Inflammatory macrophage treated with lipopolysaccharide for 1 hour (primary cell): Measurements from ENCODE around the gene TRPV2.
"Not testable (repeated sequence)": the region's sequence is repeated elsewhere in the genome, so short reads cannot be mapped to it uniquely, and the experiment has no call there.

Experiments
- DNase-seq, 2 donors: peaks; one replicate each; pipeline ENCODE4 v3.0.0-alpha.2; 2020 to 2022

TRPV2 gene

GRCh38 chr17:16438557-16439302 is 23.4 kb downstream of the TRPV2 start:
- peak; percentile 97 to 99 for DNase-seq

DNA sequence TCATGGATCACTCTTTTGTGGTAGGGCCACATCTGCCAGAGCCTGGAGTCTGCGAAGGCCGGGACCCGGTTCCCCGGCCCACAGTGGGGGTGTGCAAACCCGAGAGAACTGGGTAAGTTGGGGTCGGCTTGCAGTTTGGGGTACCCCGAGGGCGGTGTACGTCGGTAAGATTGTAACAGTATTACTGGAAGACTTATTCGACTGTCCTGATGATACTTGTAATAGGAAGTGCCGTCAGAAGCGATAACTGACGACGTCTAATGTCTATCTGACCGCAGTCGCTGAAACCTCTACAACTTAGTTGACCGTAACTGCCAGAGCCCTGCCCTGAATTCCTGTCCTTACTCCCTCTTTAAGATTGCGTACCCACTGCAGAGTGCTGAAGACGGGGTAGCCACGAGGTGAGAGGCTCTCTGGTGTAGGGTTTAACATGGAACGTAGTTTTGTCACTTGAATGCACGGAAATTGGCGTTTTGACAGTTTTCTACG is 24.0 kb downstream of the TRPV2 start:
- DNase-seq: peak in 1 of 2 donors; percentile 20

DNA sequence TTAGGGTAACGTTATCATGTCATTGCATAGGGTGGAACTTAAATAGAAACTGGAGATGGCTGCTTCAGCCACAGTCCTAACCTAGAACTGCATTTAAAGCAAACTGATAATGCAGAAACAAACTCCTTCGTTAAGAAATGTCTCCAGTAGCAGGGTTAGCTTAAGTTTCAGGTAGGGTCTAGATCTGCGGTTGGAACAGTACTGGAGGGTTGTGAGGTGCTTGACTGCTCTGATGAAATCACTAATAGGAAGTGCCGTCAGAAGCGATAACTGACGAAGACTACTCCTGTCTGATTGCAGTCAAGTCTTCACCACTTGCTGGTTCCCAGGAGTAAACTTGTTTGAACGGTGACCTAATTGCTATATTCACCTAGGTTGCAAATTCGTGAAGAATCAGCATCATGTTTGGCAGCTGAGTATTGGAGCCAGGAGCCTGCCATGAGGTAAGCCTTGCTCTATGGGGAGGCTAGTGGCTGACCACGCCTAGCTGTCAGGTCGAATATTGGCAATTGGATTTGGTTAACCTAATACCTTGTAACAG is 24.5 kb downstream of the TRPV2 start:
- peak in 1 of 2 donors; percentile 5 for DNase-seq

DNA sequence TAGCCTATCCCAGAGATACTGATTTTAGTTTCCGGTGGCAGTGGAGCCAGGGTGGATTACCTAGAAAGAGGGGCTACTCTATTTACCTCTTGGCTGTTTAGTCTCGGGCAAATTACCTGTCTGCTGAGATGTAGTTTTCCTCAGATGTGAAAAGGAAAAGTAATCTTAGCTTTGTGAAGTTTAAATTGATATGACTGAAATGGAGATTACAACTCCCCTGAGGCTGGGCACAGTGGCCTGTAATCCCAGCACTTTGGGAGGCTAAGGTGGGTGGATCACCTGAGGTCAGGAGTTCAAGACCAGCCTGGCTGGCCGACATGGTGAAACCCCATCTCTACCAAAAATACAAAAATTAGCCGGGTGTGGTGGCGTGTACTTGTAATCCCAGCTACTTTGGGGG is 25.0 kb downstream of the TRPV2 start:
- not testable (repeated sequence) for DNase-seq

DNA sequence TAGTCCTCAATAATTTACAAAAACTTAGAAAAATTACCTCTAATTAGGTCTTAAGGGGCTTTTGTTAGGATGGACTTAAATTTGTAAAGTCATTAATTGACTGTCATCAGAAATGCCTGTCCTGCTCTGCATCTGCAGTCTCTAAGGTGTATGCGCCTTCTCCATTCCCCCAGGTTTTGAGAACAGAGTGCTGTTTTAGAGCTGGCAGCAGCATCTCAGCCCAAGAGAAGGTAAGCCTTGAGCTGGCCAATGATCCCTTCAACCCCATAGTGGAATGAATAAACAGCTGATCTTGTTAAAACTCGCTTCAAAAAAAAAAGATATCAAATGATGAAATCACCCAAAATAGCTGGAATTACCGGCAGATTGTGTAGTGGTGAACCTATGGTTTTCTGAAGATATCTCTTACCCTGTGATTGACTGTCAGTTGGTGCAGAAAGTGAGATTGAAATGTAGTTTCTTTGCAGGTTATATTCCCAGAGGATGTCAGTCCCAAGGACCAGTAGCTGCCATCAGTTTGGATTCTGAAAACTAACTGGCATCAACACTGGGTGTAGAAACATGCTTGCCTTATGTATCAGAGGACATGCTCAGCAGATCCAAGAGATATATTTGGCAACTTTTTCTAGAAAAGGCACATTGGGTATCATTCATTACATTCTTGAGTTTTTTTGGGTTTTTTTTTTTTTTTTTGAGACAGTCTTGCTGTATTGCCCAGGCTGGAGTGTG is 25.7 kb downstream of the TRPV2 start:
- no peak for DNase-seq

DNA sequence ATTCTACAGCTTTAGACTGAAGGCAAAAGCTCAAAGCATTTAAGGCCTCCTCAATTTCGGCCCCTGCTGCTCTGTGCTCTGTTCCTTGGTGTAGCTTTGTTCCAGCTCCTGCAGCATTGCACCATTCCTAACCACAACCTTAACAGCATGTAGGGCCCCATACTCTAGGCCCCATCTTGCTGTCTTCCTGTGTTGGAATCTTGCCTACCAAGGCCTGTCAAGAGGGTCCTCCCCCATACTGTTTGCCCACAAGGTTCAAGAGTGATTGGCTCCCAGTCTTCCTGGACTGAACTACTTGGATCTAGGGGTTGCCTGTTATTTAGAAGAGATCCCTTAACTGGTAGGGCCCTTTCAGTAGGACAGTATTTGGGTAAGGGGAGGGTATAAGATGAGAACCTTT is 26.8 kb downstream of the TRPV2 start:
- no peak for DNase-seq

DNA sequence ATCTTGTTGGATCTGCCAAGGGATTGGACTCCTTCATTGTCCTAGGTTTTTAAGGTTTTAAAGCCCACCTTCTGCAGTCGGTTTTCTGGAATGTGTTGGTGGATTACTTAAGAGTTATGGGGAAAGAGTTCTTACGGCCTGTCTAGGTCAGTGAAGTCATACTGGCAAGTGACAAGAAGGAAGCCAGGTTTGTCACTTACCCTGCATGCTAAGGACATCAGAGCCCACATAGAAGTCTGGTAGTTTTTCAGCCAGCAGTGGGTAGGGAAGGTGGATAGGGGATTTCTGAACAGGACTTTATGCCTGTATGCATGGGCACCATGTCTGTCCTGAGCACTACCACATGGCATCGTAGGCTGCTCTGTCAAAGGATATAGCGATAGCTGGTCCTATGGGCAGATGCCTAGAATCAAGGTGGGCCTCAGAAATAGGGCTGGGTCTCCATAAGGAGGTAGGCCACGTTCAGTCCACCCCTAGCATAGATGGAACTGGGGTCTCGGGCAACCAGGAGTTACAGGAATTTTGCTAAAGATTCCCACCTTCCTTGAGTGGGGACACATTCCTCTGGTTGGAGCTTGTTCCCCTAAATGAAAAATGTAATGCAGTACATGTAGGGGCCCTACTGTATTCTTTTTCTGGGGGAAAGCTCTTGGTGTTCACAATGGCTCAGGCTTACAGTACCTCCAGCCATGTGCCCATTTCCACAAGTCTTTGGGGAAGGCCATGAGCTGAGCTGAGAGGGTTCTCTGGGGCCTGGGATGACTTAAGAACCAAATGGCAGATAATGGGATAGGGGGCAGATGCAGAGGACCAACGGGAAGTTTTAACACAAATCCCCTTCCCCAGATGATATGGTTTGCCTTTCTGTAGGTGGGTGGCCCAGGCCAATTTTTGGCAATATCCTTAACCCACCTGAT is 27.5 kb downstream of the TRPV2 start:
- DNase-seq: peak in 1 of 2 donors; percentile 49

DNA sequence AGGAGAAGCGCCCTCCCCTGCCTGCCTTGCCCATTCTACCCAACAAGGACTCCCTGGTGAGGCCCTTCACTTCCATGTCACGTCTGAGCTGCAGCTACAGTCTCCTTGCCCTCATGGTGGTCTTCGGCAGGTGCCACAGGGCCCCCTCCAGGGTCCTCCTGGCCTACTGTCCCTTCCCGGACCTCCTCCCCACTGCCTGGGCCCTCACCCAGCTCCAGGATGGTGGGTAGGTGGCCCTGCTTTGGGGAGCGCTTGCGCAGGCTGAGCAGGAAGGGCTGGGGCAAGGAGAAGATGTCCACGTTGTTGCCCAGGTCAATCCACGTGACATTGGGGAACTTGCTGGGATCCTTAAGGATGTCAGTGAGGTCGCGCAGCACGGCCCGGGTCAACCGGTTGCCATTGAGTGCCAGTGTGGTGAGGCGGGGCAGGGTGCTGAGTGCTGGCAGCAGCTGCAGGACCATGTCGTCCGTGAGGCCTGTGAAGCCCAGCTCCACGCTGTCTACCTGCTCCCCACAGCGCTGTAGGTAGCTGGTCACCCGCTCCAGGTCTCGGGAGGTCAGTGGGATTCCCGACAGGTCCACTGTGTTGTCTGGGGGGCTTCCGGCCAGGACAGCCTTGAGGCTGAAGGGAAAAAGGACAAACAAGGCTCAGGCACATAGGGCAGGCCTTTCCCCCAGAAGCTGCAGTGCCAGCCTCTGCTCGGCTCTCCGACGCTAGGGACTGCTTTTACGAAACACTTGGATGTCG is 28.3 kb downstream of the TRPV2 start:
- DNase-seq: no peak

DNA sequence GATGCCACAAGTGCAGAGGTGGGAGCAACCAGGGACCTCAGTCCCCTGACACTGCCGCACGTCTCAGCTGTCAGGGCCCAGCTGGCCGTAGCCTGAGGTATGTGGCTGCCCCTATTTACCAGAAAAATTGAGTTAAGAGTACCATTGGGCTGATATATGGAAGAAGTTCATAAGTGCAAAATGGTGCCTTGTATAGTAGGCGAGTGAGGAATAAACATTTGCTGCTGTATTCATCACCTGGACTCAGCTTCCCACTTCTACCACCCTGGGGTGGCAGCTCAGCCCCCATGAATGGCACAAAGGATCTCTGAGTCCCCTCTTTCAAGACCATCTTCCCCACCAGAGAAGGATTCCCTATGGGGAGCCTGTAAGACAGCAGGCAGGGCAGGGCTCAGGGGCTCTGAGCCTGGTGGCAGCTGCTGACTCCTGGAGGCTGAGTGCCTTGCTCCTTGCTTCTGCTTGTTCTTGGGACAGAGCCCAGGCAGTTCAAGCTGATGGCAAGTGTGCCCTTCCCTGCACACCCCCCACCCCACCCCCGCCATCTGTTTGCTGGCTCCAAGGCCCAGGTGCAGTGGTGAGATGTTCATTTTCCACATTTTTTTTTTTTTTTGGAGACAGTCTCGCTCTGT is 29.0 kb downstream of the TRPV2 start:
- no peak for DNase-seq

DNA sequence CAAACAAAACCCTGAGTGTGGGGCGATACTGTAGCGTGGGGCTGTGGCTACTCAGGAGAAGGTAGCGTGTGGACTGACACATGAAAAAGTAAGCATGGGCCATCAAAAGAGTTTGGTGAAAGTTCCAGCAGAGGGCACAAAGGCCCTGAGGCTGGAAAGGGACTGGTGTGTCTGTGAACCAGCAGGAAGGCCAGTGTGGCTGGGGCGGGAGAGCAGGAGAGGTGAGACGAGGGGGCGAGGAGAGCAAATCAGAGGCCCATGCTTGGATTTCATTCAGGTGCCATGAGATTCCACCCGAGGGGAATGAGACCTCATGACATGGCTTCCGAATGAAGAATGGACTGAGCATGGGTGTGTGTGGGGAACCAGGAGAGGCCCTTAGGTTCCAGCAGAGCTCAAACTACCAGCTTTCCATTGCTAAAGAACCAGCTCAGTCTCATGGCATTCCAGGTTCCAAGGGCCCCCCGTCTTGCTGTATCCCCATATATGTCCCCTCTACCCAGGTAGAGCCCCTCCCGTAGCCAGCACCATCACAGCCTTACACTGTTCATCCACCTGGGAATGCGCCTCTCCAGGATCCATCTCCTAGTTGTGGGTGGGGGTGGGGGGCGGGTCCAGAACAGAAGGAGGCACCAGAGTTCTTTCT is 31.1 kb downstream of the TRPV2 start:
- DNase-seq: no peak

- DNase-seq: no peak
Measured at GRCh38 chr17:16447676-16448075, 32.3 kb downstream of the TRPV2 start.

DNA sequence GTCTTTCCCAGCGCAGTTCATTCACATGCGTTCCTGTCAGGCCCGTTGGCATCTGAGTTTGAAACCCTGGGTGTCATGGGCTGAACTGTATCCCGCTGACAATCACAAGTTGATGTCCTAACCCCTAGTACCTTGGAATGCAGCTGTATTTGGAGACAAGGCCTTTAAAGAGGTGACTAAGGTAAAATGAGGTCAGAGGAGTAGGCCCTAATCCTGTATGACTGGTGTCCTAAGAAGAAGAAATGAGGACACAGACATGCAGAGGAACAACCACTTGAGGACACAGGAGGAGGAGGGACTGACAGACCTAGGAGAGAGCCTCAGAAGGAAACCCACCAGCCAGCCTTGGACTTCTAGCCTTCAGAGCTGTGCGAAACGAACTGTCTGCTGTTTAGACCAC is 33.1 kb downstream of the TRPV2 start:
- DNase-seq: no peak

DNA sequence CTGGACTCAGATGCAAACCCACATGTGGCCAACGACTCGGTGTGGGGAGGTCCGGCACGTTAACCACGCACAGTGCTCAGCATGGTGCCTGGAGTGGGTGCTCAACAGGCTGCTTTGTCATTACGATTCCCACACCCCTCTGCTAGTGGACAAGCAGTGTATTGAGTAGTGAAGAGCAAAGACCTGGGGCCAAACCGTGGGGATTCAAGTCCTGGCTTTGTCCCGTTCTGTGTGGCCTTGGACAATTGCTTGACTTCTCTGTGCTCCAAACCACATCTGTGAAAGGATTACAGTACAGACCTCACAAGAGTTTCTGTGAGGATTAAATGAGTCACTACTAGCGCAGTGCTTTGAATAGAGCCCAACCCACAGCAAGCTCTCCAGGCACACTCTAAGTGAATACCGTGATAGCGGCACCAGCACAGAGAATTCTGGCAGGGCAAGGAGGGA is 33.8 kb downstream of the TRPV2 start:
- no peak for DNase-seq

GRCh38 chr17:16450028-16450427 is 34.7 kb downstream of the TRPV2 start:
- DNase-seq: no peak

- DNase-seq: not testable (repeated sequence)
Measured at GRCh38 chr17:16452268-16452667, 36.9 kb downstream of the TRPV2 start.

- no peak for DNase-seq
Measured at GRCh38 chr17:16453493-16453851, 38.1 kb downstream of the TRPV2 start.

GRCh38 chr17:16455997-16456741 is 40.8 kb downstream of the TRPV2 start:
- no peak for DNase-seq

GRCh38 chr17:16456742-16457316 is 41.5 kb downstream of the TRPV2 start:
- DNase-seq: no peak

DNA sequence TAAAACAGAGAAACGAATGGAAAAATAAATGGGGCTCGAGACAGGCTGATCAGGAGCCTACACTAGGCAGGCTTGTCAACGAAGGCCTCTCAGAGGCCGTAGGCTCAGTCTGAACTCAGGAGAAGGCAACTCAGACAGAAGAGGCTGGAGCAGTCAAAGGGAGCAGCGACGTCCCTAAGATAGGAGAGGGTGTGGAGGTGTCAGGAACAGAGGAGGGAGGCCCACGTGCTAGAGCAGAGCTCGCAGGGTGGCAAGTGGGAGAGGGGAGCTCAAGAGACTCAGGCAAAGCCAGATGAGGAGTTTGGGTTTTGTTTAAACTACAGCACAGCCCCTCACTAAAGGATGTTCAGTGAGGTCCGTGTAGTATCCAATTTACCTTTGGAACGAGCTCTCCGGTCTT is 43.9 kb downstream of the TRPV2 start:
- no peak for DNase-seq
